ENCODE data around the gene GIMAP8. TPM values are rescaled to one million over a fixed set of nuclear protein-coding genes. Genes with fewer than 3 reads are reported as not detected.

Gene GIMAP8
- total RNA-seq, 1 donor from 2014 or later: 68.3 TPM

DNA sequence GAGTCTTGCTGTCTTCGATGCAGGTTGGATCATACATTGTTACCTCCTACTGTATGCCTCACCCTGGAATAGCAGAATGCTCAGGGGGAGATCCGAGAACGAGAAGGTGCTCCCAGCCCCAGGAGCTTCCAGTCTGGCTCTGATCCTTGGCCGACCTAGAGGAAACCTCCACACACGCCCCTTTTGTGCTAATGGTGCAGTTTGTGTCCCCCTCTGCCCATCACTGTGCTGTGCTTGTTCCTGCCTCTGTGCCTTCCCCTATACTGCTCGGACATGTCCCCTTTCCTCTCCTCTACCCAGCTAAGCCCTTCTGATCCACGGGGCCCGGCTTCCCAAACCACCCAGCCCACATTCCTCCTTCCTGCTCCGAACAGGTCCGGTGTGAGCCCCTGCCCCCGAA, 38.8 kb upstream of the GIMAP8 start:
- DNase-seq (ENCODE audit: low read depth, low spot score): no peak

GRCh38 chr7:150412016-150412415, 38.4 kb upstream of the GIMAP8 start:
- no peak for DNase-seq (ENCODE audit: low read depth, low spot score)

DNA sequence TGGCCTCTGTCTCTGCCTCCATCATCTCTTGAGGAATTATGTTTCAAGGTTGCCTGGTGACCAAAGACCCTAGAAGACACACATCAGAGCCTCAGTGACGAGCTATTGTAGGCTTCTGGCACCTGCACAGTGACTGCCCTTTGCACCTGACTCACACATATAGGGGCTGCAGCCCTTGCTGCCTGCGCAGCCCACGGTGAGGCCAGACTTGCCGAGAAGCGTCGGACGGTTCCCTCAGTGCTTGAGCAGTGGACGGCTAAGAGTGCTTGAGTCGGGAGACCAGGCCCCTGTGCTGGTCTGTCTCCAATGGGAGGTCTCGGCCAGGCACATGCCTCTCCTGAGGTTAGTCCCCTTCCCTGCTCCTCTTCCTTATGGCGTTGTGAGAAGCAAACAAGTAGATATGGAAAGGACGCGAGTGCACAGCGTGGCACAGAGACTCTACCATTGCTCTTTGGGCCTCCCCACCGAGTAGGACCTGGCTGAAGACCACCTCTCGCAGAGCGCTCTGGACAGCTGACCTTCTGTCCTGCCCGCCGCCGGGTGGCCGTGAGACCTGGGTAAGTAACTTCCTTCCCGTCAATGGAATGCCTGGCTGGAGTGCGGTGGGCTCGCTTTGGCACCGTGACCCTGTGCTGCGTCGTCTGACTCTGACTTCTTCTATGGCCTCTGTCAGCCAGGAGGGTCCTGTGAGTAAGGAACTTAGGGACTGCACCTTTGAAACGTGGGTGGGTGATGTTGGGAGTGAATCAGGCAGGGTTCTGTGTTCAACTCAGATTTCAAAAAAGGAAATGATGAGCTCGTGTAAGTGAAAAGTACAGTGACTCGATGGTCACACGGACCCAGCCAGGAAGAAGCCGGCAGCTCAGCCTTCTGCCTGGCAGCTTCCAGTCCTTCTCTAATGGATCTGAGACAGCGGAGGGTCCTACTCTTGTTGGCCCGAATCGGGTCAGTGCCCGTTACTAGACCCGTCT, 37.6 kb upstream of the GIMAP8 start:
- DNase-seq (ENCODE audit: low read depth, low spot score): no peak

DNA sequence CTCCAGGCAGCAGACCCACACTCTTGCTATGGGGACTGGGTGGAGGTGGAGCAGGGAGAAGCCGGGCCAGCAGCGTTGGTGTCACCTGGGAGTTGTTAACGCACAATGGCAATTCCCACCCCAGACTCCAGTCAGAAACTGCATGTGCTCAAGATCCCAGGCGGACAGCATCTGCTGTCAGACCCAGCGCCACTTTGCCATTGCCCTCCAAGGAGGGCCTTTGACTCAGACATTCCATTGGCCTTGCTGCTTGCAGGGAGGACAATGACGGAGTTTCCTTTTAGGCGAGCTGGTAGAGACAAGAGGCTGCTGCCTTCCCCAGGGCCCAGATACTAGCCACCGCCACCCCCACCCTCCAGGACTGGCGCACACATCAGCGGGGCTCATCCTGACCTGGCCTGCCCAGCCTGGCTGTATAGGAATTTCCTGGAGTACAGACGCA, 36.8 kb upstream of the GIMAP8 start:
- no peak for DNase-seq (ENCODE audit: low read depth, low spot score)

DNA sequence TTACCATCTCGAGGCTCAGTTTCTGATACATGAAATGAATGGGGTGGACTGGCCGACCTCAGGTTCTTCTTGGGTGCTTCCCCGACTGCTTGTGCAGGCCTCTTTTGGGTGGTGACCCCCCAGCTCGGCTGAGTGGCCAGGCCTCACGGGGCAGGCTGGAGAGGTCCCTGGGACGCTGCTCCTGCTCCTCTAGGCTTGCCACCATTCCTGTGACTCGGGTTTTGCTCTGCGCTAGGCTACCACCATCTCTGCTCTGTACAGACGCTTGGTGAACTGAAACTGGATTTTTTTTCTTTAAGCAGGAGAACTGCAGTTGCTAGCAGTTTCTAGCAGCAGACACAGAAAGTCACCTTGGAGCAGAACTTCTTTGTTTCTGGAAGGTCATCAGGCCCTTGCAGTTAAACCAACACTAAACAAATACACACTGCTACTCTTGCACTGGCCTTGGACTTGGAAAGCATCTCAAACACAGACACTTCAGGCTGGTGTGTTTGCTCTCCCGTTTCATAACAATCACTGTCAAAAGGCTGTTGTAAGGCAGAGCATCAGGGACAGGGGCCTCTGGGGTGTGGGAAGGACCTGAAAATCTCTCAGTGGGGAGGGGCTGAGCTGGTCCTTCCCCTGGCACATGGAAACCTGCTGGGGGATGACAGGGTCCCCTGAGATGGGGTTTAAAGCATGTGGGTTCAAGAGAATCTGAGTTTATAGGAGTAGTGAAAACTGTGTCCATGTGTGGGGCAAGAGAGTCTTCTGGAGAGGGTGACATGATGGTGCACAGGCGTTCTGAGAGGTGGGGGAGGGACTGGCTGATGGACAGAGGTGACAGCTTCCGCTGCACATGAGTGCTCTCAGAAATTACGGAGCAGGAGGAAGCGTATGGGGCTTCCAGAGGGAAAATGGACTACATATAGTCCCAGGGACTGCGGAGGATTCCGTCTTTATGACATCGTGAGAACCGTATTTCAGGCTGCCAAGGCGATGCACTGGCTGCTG, 35.0 kb upstream of the GIMAP8 start:
- DNase-seq (ENCODE audit: low read depth, low spot score): no peak

DNA sequence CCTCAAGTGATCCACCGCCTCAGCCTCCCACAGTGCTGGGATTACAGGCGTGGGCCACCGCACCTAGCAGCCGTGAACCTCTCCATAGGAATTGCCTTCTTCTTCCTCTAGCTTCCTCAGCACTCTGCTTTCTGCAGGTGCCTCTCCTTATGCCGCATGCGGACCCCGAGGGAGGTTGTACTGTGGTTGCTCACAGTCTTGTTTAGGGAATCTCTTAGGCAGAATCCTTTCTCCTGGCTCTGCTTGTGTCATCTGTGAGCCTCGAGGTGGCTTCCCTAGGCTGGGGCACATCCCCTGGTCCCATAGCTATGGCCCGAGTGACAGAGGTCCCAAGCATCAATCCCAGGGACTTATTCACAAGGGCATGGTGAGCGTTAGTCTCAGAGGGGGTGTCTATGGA, 33.2 kb upstream of the GIMAP8 start:
- DNase-seq (ENCODE audit: low read depth, low spot score): no peak

DNA sequence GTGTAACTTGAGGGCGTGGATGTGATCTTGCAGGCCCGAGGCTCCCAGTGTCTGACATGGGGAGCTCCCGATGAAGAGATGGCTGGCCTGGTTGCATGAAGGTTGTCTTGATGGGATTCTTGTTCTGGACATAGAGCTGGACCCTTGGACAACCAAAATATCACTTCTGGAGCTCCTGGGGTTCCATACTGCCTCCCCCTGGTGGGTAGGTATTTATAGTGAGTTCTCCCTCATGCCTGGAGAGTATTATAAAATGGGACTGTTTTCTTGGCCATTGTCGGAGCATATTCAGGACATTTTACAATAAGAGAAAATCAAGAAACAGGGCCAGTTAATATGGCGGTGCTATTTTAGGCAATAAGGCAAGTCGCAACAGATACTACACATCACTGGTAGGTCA, 32.6 kb upstream of the GIMAP8 start:
- DNase-seq (ENCODE audit: low read depth, low spot score): no peak

GRCh38 chr7:150420242-150420641, 30.2 kb upstream of the GIMAP8 start:
- no peak for DNase-seq (ENCODE audit: low read depth, low spot score)

DNA sequence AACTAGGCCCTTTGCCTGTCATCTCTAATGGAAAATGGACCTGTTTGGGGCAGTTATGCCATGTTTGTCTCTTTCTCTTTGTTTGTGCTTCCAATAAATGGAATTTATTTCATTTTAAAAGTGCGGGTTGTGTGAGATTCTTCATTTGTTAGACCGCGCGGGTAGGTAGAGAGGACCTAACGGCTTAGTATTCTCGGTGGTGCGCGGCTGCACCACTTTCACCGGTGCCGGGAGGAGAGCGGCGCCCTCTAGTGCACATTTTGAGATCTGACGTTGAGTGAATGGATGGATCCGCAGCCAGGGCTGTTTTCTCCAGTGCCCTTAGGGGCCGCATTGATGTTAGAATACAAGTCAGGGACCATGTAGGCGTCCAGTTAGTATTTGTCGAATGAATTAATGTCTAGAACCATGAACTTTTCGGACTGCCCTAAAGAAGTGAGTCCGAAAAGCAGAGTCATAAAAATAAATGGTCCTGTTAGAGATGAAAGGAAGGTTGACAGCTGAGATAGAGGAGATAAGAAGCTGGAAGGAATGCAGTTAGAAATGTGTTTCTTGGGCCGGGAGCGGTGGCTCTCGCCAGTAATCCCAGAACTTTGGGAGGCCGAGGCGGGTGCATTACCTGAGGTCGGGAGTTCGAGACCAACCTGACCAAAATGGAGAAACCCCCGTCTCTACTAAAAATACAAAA, 29.3 kb upstream of the GIMAP8 start:
- DNase-seq (ENCODE audit: low read depth, low spot score): peak; percentile 36

DNA sequence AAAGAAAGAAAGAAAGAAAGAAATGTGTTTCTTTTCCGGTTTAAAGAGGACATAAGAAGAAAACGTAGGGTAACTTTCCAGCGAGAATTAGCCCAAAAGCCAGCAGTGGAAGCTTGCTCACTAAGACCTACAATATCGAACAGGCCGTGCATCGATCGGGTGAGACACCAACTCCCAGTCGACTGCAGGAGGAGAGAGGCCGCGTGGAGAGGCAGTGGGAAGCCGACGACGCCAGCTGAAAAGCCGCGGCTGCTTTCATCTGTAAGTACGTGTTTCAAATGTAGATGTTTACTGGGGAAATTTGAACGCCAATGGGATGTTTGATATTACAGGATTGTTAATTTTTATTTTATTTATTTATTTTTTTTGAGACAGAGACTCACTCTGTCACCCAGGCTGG, 28.6 kb upstream of the GIMAP8 start:
- DNase-seq (ENCODE audit: low read depth, low spot score): no peak

GRCh38 chr7:150425670-150426069, 24.8 kb upstream of the GIMAP8 start:
- no peak for DNase-seq (ENCODE audit: low read depth, low spot score)

- DNase-seq (ENCODE audit: low read depth, low spot score): no peak
Observed at GRCh38 chr7:150428671-150429451, 21.6 kb upstream of the GIMAP8 start.

DNA sequence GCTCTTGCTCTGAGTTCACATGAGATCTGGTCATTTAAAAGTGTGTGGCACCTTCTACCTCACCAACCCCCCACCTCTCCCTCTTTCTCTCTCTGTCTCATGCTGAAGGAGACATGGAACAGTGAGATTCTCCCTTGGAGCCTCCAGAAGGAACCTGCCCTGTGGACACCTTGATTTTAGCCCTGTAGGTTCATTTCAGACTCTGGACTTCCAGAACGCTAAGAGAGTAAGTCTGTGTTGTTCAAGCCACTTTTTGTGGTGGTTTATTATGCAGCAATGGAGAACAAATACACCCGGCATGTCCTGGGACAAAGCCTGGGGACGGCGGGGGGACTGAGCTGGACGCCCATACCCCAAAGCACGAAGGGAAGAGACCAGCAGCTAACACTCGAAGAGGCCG, 20.7 kb upstream of the GIMAP8 start:
- DNase-seq (ENCODE audit: low read depth, low spot score): no peak

GRCh38 chr7:150430465-150431085, 19.9 kb upstream of the GIMAP8 start:
- DNase-seq (ENCODE audit: low read depth, low spot score): no peak

GRCh38 chr7:150431839-150432658, 18.4 kb upstream of the GIMAP8 start:
- no peak for DNase-seq (ENCODE audit: low read depth, low spot score)

DNA sequence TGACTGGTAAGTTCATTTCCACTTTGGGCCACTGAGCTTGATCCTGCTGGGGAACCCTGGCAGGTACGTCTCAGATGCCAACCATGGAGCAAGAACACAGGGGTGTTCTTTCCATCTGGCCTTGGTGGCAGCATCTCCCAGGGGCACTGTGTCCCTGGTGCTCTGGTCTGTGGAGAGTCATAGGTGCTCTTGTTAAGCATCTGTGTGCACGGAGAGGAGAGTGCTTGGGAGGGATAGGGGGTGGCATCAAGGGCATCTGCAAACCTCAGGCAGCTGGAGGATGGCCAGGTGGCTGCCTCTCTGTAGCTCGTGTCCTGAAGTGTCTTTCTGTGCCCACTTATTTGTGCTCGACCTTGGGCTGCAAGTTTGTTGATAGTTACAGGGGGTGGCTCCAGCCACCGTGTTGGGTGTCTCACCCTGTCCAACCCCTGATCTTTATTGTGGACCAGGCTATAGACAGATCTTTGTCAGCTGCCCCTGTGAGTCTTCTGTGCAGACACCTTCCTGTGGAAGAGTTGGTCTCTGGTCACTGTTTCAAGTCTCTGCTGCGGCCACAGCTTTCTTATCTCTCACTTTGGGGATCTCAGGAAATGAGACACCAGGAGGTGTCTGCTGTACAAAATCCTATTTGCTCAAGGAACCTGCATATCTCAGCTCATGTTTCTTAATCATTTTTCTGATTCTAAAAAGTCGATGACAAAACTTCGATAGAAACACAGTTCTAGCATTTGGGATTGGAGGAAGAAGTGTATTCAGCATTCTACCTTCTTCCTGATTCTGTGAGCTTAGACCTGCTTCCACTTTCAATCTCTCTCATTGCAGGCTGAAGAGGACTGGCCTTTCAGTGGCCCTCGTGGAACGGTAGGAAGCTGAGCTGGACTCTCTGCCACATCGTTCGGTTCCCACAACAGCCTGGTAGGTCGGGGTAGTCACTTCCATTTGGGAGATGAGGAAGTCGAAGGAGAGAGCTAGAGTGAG, 17.2 kb upstream of the GIMAP8 start:
- no peak for DNase-seq (ENCODE audit: low read depth, low spot score)

DNA sequence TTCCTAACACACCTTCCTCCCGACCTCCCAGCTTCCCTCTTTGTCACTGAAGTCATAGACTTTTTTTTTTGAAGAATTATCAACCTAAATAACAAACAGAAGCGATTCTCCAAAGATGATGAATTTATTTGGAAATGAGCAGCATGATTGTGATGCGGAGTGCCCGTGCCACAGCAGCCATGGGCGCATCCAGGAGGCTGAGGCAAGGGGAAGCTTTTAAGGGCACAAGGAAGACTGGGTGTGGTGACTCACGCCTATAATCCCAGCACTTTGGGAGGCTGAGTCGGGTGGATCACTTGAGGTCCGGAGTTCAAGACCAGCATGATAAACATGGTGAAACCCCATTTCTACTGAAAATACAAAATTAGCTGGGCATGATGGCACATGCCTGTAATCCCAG, 16.2 kb upstream of the GIMAP8 start:
- DNase-seq (ENCODE audit: low read depth, low spot score): no peak

- no peak for DNase-seq (ENCODE audit: low read depth, low spot score)
Observed at GRCh38 chr7:150435047-150435389, 15.4 kb upstream of the GIMAP8 start.
